ENCODE results near the gene RNF121.
A peak's percentile ranks its signal among the peaks of the same experiment; 100 is the strongest.

The RNF121 gene

GRCh38 chr11:71946144-71946571 lies 17.3 kb downstream of the RNF121 start:
- Histone ChIP-seq H3K36me3 (replicated peaks) (no peaks in the 10 kb centered on the region), H3K27ac (peak overlapping the region; percentile 98), H3K4me3 (ENCODE audit: low read depth, low read length) (no peak overlapping the region), H3K27me3 (replicated peaks) (no peaks in the 10 kb centered on the region)
- DNase-seq, result peak; percentile 91
- TF ChIP-seq CTCF (IDR thresholded peaks at IDR 0.05; ENCODE audit: low read depth, low read length, missing control alignments), result no peak
- in situ Hi-C loops (cut with HindIII; ENCODE audit: low pct_ligation_motif_present, low sequenced_read_pairs), result no loop called here

GRCh38 chr11:71947498-71947897 lies 18.7 kb downstream of the RNF121 start:
- DNase-seq, result no peak
- TF ChIP-seq CTCF (IDR thresholded peaks at IDR 0.05; ENCODE audit: low read depth, low read length, missing control alignments), result no peak
- H3K4me3 ChIP-seq (ENCODE audit: low read depth, low read length), result no peak overlapping the region
- in situ Hi-C loops (cut with HindIII; ENCODE audit: low pct_ligation_motif_present, low sequenced_read_pairs), result no loop called here
- H3K36me3 ChIP-seq (replicated peaks), result no peaks in the 10 kb centered on the region
- H3K27ac ChIP-seq, result peak overlapping the region; percentile 98
- H3K27me3 ChIP-seq (replicated peaks), result no peaks in the 10 kb centered on the region

- DNase-seq, result no peak
- no peak overlapping the region for H3K27ac ChIP-seq
- H3K27me3 ChIP-seq (replicated peaks), result no peaks in the 10 kb centered on the region
- no peak for TF ChIP-seq CTCF (IDR thresholded peaks at IDR 0.05; ENCODE audit: low read depth, low read length, missing control alignments)
- H3K4me3 ChIP-seq (ENCODE audit: low read depth, low read length), result no peak overlapping the region
- in situ Hi-C loops (cut with HindIII; ENCODE audit: low pct_ligation_motif_present, low sequenced_read_pairs), result no loop called here
- H3K36me3 ChIP-seq (replicated peaks), result no peaks in the 10 kb centered on the region
Observed at GRCh38 chr11:71948314-71949027, 19.6 kb downstream of the RNF121 start.

- no peak for DNase-seq
- in situ Hi-C loops (cut with HindIII; ENCODE audit: low pct_ligation_motif_present, low sequenced_read_pairs), result no loop called here
Observed at GRCh38 chr11:71949034-71949433, 20.2 kb downstream of the RNF121 start.

GRCh38 chr11:71951741-71952310 lies 23.0 kb downstream of the RNF121 start:
- Histone ChIP-seq H3K27me3 (replicated peaks) (no peaks in the 10 kb centered on the region), H3K4me3 (ENCODE audit: low read depth, low read length) (no peak overlapping the region), H3K27ac (no peak overlapping the region), H3K36me3 (replicated peaks) (no peaks in the 10 kb centered on the region)
- in situ Hi-C loops (cut with HindIII; ENCODE audit: low pct_ligation_motif_present, low sequenced_read_pairs), result no loop called here
- no peak for DNase-seq
- no peak for TF ChIP-seq CTCF (IDR thresholded peaks at IDR 0.05; ENCODE audit: low read depth, low read length, missing control alignments)

More at GRCh38 chr11:71949034-71949433, 20.2 kb downstream of the RNF121 start:
- no peak for TF ChIP-seq CTCF (IDR thresholded peaks at IDR 0.05; ENCODE audit: low read depth, low read length, missing control alignments)
- Histone ChIP-seq H3K27ac (no peak overlapping the region), H3K27me3 (replicated peaks) (no peaks in the 10 kb centered on the region), H3K4me3 (ENCODE audit: low read depth, low read length) (no peak overlapping the region), H3K36me3 (replicated peaks) (no peaks in the 10 kb centered on the region)
